A204.1 (cell line): ENCODE data around the gene RNF11.

Experiments
- FAIRE-seq: peaks from 2 replicates; lab custom pipeline; 2012; peaks lifted over from hg19 to GRCh38; lab: Jason Lieb, UNC

RNF11 gene

GRCh38 chr1:51265618-51266017, 29.5 kb downstream of the RNF11 start:
- no peak for FAIRE-seq

- FAIRE-seq = no peak
Measured at GRCh38 chr1:51266181-51266580, 30.1 kb downstream of the RNF11 start.

GRCh38 chr1:51266791-51267190, 30.7 kb downstream of the RNF11 start:
- FAIRE-seq = no peak

GRCh38 chr1:51268634-51269033, 32.6 kb downstream of the RNF11 start:
- FAIRE-seq = no peak

GRCh38 chr1:51270751-51271150, 34.7 kb downstream of the RNF11 start:
- FAIRE-seq = no peak

- FAIRE-seq = no peak
Measured at GRCh38 chr1:51272916-51273315, 36.8 kb downstream of the RNF11 start.

GRCh38 chr1:51274676-51275075, 38.6 kb downstream of the RNF11 start:
- FAIRE-seq = no peak

GRCh38 chr1:51276286-51276685, 40.2 kb downstream of the RNF11 start:
- no peak for FAIRE-seq

GRCh38 chr1:51280321-51280978, 44.4 kb downstream of the RNF11 start:
- FAIRE-seq = no peak

- FAIRE-seq = no peak
Measured at GRCh38 chr1:51281807-51282206, 45.7 kb downstream of the RNF11 start.

- no peak for FAIRE-seq
Measured at GRCh38 chr1:51282605-51283004, 46.5 kb downstream of the RNF11 start.

- no peak for FAIRE-seq
Measured at GRCh38 chr1:51283979-51284378, 47.9 kb downstream of the RNF11 start.

GRCh38 chr1:51284487-51284954, 48.4 kb downstream of the RNF11 start:
- FAIRE-seq = no peak

- no peak for FAIRE-seq
Measured at GRCh38 chr1:51285055-51285454, 49.0 kb downstream of the RNF11 start.

- no peak for FAIRE-seq
Measured at GRCh38 chr1:51287966-51288365, 51.9 kb downstream of the RNF11 start.

GRCh38 chr1:51288578-51288977, 52.5 kb downstream of the RNF11 start:
- no peak for FAIRE-seq

- FAIRE-seq = no peak
Measured at GRCh38 chr1:51289676-51290488, 53.8 kb downstream of the RNF11 start.

GRCh38 chr1:51290489-51290847, 54.4 kb downstream of the RNF11 start:
- no peak for FAIRE-seq

GRCh38 chr1:51293898-51294515, 57.9 kb downstream of the RNF11 start:
- no peak for FAIRE-seq

- no peak for FAIRE-seq
Measured at GRCh38 chr1:51294566-51295184, 58.6 kb downstream of the RNF11 start.

GRCh38 chr1:51295926-51296325, 59.9 kb downstream of the RNF11 start:
- no peak for FAIRE-seq

GRCh38 chr1:51296383-51297357, 60.6 kb downstream of the RNF11 start:
- FAIRE-seq = no peak
